GM21619 (cell line): ENCODE data around the gene IGFBP1.

Experiments used
- ATAC-seq: cut with Tn5 transposase; IDR thresholded peaks from one replicate; pipeline ENCODE4 v1.9.1; 2021; ENCODE audit not compliant: unreplicated experiment

Gene IGFBP1

DNA sequence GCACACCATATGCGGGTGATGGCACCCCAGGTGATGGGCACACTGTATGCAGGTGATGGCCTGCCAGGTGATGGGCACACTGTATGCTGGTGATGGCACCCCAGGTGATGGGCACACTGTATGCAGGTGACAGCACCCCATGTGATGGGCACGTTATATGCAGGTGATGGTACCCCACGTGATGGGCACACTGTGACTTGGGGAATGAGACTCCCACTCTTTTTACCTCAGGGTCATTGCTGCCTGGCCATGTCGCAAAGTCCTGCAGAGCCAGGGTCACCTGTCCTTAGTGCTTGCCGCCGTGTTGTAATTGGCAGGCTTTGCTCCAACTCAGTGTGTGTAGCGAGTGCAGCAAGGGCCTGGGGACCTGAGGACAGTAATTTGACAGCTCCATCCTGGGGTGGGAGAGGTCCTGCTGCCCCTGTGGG, 7.8 kb upstream of the IGFBP1 start:
- no peak for ATAC-seq

DNA sequence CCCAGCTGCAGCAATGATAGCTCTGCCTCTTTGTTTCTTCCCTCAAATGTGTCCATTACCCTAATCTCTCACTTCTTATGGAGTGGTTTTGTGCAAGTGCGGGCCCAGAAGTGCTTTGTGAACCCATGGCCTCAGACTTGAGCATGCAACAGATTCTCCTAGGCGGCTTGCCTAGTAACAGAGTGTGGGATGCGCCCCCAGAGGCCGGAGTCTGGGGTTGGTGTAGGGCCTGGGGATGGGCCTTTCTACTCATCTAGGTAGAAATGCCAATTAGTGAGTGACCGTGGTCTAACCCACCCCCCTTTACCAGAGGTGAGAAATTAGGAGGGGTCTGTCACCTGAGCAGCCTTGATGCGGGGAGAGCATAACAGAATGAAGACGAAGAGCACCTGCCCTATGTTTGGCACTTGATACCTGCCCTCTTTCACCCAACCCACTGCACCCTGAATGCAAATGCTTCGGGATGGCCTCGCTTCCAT, 7.0 kb upstream of the IGFBP1 start:
- no peak for ATAC-seq

DNA sequence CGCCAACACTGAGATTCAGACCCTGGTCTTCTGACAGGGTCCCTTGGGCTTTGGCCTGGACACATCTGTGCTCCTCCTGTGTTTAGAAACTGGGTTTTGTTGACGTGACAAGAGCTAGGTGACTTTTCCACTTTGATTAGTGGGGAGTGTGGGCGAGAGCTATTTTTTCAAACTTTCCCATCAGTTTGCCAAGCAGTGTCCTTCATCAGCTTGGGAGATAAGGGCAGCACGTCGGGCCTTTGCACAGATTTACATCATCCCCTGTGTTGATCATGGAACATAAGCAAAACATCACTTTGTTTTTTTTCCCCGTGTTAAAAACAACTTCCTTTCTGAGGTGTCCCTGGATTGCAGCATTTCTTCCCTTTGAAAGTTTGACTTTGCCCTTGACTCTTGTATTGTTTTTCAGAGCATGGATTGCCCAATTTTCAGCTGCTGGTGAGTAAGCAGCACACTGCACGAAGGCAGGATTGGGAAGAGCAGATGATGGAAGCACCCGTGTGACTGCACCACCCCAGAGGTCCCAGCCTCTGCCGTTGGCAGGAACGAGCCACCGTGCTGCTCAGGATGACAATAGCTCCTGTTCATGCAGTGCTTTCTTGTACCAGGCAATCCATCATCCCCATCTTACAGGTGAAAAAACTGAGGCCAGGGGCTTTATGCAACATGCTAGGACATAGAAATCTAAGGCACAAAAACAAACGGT, 6.4 kb upstream of the IGFBP1 start:
- ATAC-seq, result no peak

DNA sequence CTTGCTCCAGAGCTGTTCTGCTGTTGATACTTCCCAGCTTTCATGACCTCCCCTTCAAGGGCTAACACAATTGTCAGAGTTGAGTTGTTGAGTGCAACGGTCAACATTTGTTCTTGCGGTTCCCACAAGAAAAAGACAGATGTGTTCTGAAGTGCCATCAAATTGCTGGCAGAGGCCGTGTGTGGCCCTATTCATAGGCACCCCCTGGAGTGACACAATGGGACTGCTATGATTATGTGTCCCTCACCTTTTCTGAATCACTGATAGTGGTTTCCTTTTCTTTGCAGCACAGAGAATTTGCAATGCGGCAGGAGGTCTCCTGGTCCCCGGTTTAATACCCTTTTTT, 5.8 kb upstream of the IGFBP1 start:
- no peak for ATAC-seq

DNA sequence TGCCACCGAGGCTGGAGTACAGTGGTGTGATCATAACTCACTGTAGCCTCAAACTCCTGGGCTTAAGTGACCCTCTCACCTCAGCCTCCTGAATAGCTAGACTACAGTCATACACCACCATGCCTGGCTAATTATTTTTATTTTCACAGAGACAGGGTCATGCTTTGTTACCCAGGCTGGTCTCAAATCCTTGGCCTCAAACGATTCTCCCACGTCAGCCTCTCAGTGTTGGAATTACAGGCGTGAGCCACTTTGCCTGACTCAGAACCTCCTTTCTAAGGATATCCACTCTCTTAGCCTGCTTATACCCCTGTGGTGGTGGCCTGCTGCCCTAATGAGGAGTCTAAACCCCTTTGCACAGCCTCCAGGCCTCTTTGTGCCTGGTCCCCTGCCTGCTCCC, 4.2 kb upstream of the IGFBP1 start:
- ATAC-seq, result no peak

DNA sequence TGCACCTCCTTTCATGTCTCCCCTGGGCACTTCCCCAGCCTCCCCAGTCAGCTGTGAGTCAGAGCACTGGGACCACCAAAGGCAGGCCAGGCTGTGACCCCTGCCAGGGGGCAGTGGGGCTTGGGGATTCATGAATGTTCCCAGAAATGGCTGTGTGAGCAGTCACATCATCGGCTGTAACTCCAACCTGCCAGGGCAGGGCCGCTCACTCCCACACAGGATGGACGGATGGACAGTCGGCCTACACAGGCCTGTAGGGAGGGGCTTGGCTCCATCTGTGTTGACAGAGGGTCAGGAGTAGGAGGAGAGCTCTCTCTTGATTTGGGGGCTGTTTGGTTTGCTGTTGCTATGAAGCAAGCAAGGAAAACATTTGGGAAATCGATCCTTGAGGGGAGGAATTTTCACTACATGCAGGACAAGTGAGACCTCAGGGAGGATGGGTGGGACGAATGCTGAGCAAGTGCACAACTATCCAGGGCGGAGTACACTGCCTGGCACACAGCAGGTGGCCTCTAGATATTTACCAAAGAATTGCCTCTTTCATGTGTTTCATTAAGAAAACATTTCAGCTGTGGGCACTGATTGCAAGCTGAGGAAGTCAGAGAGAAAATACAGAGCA, 2.9 kb upstream of the IGFBP1 start:
- no peak for ATAC-seq

DNA sequence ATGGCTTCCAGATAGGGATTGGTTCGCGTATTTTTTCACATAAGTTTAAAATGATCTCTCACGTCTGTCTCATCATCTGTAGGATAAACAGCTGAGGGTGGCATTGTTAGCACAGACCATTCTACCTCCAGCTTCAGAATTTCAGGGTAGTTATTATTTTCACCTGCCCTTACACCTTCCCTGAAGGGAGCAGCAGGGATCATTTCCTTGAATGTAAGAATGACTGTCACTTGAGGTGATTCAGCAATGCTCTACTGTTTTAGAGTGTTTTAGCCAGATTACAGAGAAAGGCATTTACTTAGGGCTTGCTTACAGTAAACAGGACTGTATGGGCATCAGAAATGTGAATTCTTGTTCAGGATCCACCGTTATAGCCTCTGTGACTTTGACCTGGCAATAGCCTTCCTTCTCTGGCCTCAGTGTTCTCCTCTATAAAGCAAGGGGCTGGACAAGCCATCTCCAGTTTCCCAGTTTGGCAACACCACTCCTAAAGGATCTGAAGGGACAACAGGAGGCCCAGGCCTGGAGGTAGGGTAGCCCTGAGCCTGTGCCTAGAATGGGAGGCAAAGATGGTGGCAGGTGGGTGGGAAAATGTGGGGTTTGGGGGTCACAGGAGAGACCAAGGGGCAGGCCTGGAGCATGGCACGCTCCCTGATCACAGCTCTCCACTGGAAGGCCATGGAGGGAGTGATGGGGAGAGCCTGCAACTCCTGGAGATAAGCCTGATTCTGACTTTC, 1.2 kb upstream of the IGFBP1 start:
- ATAC-seq, result no peak

DNA sequence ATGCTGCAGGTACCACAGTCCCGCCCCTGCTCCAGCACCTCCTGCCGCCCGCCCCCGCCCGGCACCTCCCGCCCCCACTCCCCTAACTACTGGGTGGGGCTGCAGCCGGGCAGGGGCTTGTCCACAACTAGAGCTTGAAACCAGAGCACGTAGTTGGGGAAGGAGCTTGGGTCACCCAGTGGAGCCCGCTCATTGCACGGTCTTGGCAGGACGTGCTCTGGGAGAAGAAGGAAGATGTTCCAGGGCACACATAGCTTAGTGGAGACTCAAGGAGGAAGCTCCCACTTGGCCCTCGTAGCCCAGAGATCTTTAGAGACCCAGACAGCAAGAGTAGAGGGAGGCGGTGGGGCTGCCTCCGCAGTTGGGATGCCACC, 692 bp downstream of the IGFBP1 start:
- no peak for ATAC-seq

DNA sequence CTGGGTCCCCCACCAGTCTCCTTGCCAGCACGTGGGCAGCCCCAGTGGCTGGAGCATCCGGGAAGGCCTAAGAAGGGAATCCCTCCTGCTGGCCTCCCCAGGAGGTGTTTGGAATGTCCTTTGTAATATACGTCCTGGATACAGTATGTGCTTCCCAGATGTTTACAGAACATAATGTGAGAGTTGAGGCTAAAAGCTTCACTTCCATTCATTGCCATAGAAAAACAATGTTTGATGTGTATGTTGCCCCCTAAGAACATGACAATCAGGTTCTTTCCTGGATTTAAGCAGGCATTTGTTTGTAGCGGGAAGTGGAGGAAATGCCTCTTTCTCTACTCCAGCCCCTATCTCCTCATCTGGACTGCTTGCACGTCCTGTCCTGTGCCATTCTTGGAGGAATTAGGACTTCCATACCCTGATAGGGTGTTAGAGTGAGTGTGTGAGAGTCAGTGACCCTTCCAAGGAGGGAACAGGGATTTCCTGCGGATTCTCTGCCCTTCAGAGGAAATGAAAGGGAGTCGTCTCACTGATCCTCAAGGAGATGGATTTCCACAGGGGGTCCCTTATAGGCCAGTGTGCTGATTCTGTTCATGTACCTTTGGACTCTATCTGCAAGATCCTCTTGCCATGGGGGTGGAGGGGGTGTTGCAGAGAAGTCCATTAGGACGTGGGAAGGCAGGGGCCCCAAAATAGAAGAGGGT, 1.2 kb downstream of the IGFBP1 start:
- ATAC-seq, result no peak

DNA sequence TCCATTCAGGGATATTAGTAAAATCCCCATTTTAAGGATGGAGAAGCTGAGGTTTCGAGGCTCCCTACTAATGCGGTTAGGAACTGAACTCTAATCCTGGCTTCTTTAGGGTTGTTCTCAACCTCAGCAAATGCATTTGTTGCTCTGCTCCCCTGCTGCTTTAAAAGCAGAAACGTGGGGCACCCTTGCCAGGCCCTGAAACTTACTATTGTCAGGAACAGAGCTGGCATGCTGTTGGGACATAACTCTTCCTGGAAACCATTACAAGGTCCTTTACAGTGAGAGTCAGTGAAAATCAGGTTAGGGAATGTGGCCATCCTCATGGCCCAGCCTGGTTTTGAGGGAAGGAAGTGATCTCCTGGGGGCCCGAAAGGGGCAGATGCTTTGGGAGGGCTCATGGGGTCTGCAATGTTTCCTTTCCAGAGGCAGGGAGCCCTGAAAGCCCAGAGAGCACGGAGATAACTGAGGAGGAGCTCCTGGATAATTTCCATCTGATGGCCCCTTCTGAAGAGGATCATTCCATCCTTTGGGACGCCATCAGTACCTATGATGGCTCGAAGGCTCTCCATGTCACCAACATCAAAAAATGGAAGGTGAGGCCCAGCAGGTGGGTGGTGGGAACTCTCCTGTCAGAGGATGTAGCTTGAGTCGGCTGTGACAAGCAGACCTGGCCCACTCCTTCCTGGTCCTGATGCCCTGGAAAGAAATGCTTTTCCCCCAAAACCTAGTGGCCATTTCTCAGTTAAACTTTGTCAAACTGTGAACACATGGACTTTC, 2.0 kb downstream of the IGFBP1 start:
- no peak for ATAC-seq

DNA sequence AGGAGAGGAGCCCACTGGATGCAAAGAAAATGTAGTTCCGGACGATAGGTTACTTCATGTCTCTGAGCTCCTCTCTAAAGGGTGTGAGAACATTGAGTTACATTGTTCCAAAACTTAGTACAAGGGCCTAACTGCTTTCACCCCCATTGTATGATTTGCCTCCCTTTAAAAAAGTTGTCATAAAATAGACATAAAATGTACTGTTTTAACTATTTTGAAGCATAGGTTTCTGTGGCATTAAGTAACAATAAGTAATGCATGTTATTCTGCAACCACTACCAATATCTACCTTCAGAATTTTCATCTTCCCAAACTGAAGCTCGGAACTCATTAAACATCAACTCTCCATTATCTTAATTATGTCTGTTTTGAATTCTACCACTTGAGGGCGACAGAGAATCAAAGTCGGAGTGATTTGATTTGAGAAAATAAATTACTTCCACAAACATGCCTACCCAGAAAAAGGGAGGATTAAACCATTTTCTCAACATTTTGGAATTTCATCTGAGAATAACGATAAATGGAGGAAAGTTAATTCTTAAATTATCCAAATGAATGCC, 2.7 kb downstream of the IGFBP1 start:
- no peak for ATAC-seq

DNA sequence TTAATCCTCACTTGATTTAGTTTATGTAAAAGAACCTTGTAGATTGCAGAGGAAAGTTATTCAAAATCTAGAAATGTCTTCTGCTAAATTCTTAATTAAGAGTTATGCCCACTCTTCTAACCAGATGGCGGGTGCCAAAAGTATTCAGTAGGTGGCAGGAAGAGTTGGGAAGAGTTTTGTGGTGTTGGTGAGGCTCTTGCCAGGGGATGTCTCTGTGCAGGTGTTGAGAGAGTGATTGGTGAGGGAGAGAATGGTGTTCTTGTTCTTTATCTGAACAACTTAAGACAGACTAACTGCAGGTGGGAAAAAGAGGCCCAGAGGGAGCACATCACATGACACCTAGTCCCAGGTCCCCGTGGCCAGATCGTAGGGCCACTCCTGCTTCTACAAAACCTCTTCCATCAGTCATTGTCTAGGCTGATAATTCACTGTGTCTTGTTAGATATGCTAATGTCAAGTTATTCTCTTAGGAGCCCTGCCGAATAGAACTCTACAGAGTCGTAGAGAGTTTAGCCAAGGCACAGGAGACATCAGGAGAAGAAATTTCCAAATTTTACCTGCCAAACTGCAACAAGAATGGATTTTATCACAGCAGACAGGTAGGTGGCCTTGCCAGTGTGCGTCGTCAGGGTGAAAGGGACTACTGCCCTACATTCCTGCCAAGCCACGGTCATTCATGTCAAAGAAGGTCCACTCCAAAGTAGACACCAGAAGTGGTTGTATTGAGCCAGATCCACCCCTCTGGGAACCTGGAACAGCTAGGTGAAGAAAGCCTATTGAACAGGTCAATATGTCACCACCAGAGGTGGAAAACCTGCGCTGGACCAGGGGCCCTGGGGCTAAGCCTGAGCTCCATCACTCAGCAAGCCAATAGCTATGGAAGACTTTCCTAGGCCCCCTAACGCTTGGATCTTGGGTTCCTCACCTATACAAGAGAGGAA, 3.4 kb downstream of the IGFBP1 start:
- ATAC-seq, result no peak

DNA sequence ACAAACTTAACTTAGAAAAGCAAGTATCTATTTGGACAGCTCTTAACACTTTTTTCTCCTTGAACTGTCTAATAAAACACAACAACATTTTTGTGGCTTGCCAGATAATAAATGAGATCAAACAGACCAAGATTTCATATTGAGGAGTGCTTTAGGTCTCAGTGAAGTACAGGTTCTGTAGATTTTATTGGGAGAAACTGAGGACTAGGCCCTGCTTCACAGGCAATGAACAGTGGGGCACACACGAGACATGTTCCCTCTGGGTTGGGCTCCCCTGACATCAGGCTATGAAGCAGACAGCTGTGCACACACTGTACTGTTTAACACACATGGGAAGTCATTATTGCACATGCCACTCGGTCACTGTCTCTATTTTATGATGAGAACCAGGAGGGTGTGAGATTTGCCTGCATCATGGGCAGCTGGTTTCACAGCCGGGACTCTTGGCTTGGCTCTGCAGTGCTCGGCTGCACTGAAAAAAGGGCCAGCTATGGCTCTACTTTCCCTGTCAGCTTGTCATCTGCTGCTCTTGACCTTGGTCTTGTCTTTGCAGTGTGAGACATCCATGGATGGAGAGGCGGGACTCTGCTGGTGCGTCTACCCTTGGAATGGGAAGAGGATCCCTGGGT, 4.2 kb downstream of the IGFBP1 start:
- no peak for ATAC-seq

DNA sequence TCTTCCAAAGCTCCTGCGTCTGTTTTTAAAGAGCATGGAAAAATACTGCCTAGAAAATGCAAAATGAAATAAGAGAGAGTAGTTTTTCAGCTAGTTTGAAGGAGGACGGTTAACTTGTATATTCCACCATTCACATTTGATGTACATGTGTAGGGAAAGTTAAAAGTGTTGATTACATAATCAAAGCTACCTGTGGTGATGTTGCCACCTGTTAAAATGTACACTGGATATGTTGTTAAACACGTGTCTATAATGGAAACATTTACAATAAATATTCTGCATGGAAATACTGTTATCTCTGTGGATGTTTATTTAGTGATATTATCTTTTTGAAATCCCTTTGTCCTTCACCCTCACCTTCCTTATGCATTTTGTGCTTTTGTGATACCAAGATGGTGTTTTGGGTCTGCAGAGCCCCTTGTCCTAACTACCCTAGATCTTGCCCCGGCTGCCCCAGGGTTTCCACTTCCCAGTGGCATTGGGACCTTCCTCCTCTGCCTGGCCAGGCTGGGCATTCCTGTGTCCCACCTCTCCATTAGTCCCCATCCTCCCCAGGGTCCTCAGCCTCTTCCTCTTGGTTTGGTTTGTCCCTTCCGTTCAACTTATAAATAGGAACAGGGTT, 5.2 kb downstream of the IGFBP1 start:
- ATAC-seq, result no peak

DNA sequence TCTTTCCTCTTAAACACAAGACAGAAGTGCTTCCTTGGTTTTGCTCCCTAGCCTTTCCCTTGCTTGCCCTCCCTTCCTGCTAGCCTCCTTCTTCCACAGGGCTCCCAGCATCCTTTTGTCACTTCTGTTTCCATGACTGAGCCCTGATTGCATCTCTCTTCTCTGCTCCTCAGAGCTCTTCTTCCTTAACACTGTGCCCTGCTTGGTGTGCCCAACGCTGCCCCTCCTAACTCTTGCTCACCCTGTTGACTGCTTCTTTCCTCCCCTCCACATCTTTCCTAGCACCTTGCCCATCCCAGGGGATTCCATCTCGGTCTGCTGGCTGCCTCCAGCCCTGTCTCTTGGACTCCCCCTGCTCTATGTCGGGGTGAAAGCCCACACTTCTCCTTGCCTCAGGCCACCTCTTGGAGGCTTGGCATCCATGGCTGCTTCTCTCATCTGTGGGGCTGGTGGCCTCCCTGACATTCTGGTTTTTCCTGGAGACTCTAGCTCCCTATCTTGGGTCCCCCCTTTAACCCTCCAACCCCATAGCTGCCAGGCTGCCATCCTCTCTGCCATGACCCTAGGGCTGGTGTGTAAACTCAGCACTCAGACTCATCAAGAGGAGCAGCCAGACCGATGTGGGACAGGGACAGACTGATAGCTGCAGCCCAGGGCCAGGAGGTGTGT, 5.8 kb downstream of the IGFBP1 start:
- ATAC-seq, result no peak

DNA sequence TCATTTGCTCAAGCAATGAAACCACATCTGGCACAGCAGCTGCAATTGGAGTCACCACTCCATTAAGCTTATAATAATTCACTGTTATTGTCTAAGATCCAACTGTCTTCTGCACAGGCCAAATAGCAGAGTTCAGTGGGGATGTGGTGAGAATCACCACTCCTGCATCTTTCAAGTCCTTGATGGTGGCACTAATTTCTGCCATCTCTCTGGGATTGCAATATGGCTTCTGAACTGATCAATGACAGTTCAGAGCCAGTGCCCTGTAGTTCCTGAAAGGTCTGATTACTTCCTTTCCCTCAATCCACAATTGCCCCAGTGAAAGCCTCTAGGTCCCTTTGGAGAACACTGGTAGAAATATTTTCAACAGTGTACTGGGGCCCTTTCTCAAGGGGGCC, 6.4 kb downstream of the IGFBP1 start:
- no peak for ATAC-seq

DNA sequence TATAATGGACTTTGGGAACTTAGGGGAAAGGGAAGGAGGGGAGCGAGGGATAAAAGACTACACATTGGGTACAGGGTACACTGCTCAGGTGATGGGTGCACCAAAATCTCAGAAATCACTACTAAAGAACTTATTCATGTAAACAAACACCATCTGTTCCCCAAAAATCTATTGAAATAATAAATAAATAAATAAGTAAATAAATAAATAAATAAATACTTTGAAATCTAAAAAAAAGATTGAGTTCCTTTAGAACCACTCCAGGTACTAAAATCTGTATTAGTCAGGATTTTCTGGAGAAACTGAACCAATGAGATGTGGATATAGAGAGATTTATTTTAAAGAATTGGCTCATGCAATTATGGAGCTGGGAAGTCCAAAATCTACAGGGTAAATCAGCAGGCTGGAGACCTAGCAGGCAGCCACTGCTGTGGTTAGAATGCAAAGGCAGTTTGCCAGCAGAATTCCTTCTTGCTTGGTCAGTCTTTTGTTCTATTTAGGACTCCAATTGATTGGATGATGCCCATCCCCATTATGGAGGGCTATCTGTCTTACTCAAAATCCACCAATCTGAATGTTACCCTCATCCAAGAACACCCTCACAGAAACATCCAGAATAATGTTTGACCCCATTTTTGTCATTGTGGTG, 8.9 kb downstream of the IGFBP1 start:
- ATAC-seq, result no peak

DNA sequence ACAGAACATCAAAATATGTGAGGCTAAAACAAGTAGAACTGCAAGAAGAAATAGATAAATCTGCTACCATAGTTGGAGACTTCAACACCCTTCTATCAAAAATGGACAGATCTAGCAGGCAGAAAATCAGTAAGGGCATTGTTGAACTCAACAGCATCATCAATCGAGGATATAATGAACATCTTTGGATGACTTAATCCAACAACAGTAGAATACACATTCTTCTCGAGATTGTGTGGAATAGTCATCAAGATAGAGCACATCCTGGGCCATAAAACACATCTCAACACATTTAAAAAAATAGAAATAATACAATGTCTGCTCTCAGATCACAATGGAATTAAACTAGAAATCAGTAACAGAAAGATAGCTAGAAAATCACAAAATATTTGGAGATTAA, 9.9 kb downstream of the IGFBP1 start:
- no peak for ATAC-seq
